H9 (cell line): Measurements from ENCODE around the gene NFILZ. TPM values are rescaled to one million over a fixed set of nuclear protein-coding genes. Genes with fewer than 3 reads are reported as not detected.

Experiments used
- DNase-seq: peaks from one replicate; pipeline ENCODE4 v3.0.0-alpha.2; 2017
- H2AFZ ChIP-seq: one replicate; pipeline ENCODE4 v1.6.1; 2013; ENCODE audit warnings: mild to moderate bottlenecking, low read length, control low read depth, moderate library complexity
- H2AK5ac ChIP-seq: 2 replicates; pipeline ENCODE4 v1.6.1; 2013; ENCODE audit warnings: low read length, control low read depth, mixed read lengths; ENCODE audit not compliant: insufficient read length
- H2BK120ac ChIP-seq: one replicate; pipeline ENCODE4 v1.6.1; 2013; ENCODE audit warnings: low read depth, mild to moderate bottlenecking, low read length, control low read depth, inconsistent platforms; ENCODE audit not compliant: poor library complexity, severe bottlenecking
- H2BK12ac ChIP-seq: 2 replicates; pipeline ENCODE4 v1.6.1; 2013; ENCODE audit warnings: low read length, control low read depth, mixed read lengths, low read depth; ENCODE audit not compliant: insufficient read length
- H2BK15ac ChIP-seq: 2 replicates; pipeline ENCODE4 v1.6.1; 2013; ENCODE audit warnings: low read depth, low read length, control low read depth
- H2BK20ac ChIP-seq: one replicate; pipeline ENCODE4 v1.6.1; 2013; ENCODE audit warnings: low read depth, mild to moderate bottlenecking, low read length, control low read depth, inconsistent platforms; ENCODE audit not compliant: poor library complexity, severe bottlenecking
- H2BK5ac ChIP-seq: 2 replicates; pipeline ENCODE4 v1.6.1; 2013; ENCODE audit warnings: low read length, control low read depth, mixed read lengths; ENCODE audit not compliant: insufficient read length
- H3K14ac ChIP-seq: 2 replicates; pipeline ENCODE4 v1.6.1; 2013; ENCODE audit warnings: low read length, control low read depth; ENCODE audit not compliant: insufficient read depth
- H3K18ac ChIP-seq: 2 replicates; pipeline ENCODE4 v1.6.1; 2013; ENCODE audit warnings: low read depth, mild to moderate bottlenecking, mixed read lengths, low read length, control low read depth; ENCODE audit not compliant: insufficient read length
- H3K23ac ChIP-seq: 2 replicates; pipeline ENCODE4 v1.6.1; 2013; ENCODE audit warnings: low read length, control low read depth, mixed read lengths, low read depth; ENCODE audit not compliant: insufficient read length
- H3K23me2 ChIP-seq: 2 replicates; pipeline ENCODE4 v1.6.1; 2013; ENCODE audit warnings: low read depth, mild to moderate bottlenecking, mixed read lengths, low read length, control low read depth; ENCODE audit not compliant: insufficient read length, poor library complexity, severe bottlenecking
- H3K27ac ChIP-seq: 2 replicates; pipeline ENCODE4 v1.5.1; 2013; ENCODE audit warnings: low read length, control low read depth, mixed read lengths, low read depth; ENCODE audit not compliant: insufficient read length
- H3K27me3 ChIP-seq: 2 replicates; pipeline ENCODE4 v1.6.1; 2013; ENCODE audit warnings: low read length, control low read depth, inconsistent platforms; ENCODE audit not compliant: insufficient read depth
- H3K4ac ChIP-seq: 2 replicates; pipeline ENCODE4 v1.6.1; 2013; ENCODE audit warnings: low read depth, mild to moderate bottlenecking, control low read depth, inconsistent platforms, low read length, moderate library complexity
- H3K4me1 ChIP-seq: 2 replicates; pipeline ENCODE4 v1.6.1; 2013; ENCODE audit warnings: low read length, control low read depth, inconsistent platforms; ENCODE audit not compliant: insufficient read depth
- H3K4me2 ChIP-seq: 2 replicates; pipeline ENCODE4 v1.6.1; 2013; ENCODE audit warnings: low read length, control low read depth, mixed read lengths; ENCODE audit not compliant: insufficient read length, insufficient read depth
- H3K56ac ChIP-seq: 2 replicates; pipeline ENCODE4 v1.6.1; 2013; ENCODE audit warnings: low read depth, mild to moderate bottlenecking, mixed read lengths, low read length, control low read depth; ENCODE audit not compliant: insufficient read length
- H3K79me1 ChIP-seq: 2 replicates; pipeline ENCODE4 v1.6.1; 2013; ENCODE audit warnings: low read depth, mild to moderate bottlenecking, moderate library complexity, low read length, control low read depth, inconsistent platforms; ENCODE audit not compliant: insufficient read depth, poor library complexity, severe bottlenecking
- H3K79me2 ChIP-seq: 2 replicates; pipeline ENCODE4 v1.6.1; 2013; ENCODE audit warnings: low read length, control low read depth, inconsistent platforms; ENCODE audit not compliant: insufficient read depth
- H3K9ac ChIP-seq: 2 replicates; pipeline ENCODE4 v1.6.1; 2013; ENCODE audit warnings: low read length, control low read depth, mixed read lengths; ENCODE audit not compliant: insufficient read length; ENCODE audit errors: extremely low read depth
- H3K9me3 ChIP-seq: one replicate; pipeline ENCODE4 v1.6.1; 2013; ENCODE audit warnings: low read depth, low read length, inconsistent platforms; ENCODE audit not compliant: control insufficient read depth
- H3T11ph ChIP-seq: one replicate; pipeline ENCODE4 v1.6.1; 2013; ENCODE audit warnings: mild to moderate bottlenecking, low read length, control low read depth, inconsistent platforms
- H4K20me1 ChIP-seq: one replicate; pipeline ENCODE4 v1.6.1; 2013; ENCODE audit not compliant: control insufficient read depth, insufficient read length, insufficient read depth
- H4K5ac ChIP-seq: 2 replicates; pipeline ENCODE4 v1.6.1; 2013; ENCODE audit warnings: low read depth, mild to moderate bottlenecking, mixed read lengths, low read length, control low read depth; ENCODE audit not compliant: insufficient read length
- H4K8ac ChIP-seq: replicated peaks from 2 replicates; pipeline ENCODE4 v1.6.1; 2013; ENCODE audit warnings: low read length, control low read depth, mixed read lengths, low read depth; ENCODE audit not compliant: insufficient read length
- H4K91ac ChIP-seq: 2 replicates; pipeline ENCODE4 v1.6.1; 2013; ENCODE audit warnings: low read depth, mild to moderate bottlenecking, moderate library complexity, mixed read lengths, low read length, control low read depth; ENCODE audit not compliant: insufficient read length
- H3K27ac Mint-ChIP-seq, 3 experiments: 2 replicates in 2 of 3; 3 replicates in 1 of 3; pipeline ENCODE4 v1.8.0; 2020 to 2021; ENCODE audit warnings: mixed read lengths in 3 of 3, mild to moderate bottlenecking in 1 of 3, moderate library complexity in 1 of 3
- H3K27me3 Mint-ChIP-seq: 2 replicates; pipeline ENCODE4 v1.8.0; 2021; ENCODE audit warnings: low read depth, mild to moderate bottlenecking, moderate library complexity, mixed read lengths
- H3K36me3 Mint-ChIP-seq, 3 experiments: 2 replicates in 2 of 3; 3 replicates in 1 of 3; pipeline ENCODE4 v1.8.0; 2020 to 2021; ENCODE audit warnings: low read depth in 3 of 3, mixed read lengths in 3 of 3; ENCODE audit not compliant: insufficient read depth in 1 of 3
- H3K4me1 Mint-ChIP-seq, 2 experiments: 2 replicates each; pipeline ENCODE4 v1.8.0; 2020; ENCODE audit warnings: mixed read lengths in 2 of 2
- H3K4me3 Mint-ChIP-seq, 2 experiments: 2 replicates in 1 of 2; 3 replicates in 1 of 2; pipeline ENCODE4 v1.8.0; 2020 to 2021; ENCODE audit warnings: mild to moderate bottlenecking in 2 of 2, mixed read lengths in 2 of 2, moderate library complexity in 1 of 2
- H3K9me3 Mint-ChIP-seq, 2 experiments: 2 replicates in 1 of 2; 3 replicates in 1 of 2; pipeline ENCODE4 v1.8.0; 2020; ENCODE audit warnings: mild to moderate bottlenecking in 2 of 2, mixed read lengths in 2 of 2, moderate library complexity in 1 of 2
- CTCF ChIP-seq: fragments of 200-600 bp; sonication (generic); conservative IDR thresholded peaks from 3 replicates; pipeline ENCODE4 v1.8.0; 2021; ENCODE audit warnings: antibody characterized with exemption, mild to moderate bottlenecking
- WGBS: extraction: QIAGEN DNeasy Blood & Tissue Kit; methylation state at CpG from one replicate; pipeline ENCODE4 v1.1.7; 2013; ENCODE audit warnings: missing lambda C conversion rate, low lambda C conversion rate, mixed read lengths; ENCODE audit not compliant: insufficient read length; ENCODE audit errors: extremely low coverage; 5-methylcytosine and 5-hydroxymethylcytosine counted together
- total RNA-seq: library from RNA; stranded (reverse); gene quantifications from 2 replicates; pipeline ENCODE4 v1.2.1, GENCODE V29; 2021

NFILZ gene
- total RNA-seq, 1 experiment from 2014 or later: not detected

- Histone ChIP-seq H3K18ac (peak within 1 kb of the TSS; percentile 41), H3K79me1 (no peaks in the 10 kb centered on the region), H2BK120ac (no peak within 1 kb of the TSS), H2AK5ac (no peak within 1 kb of the TSS), H3K9me3 (no peaks in the 10 kb centered on the region), H3K23ac (no peak within 1 kb of the TSS), H3K56ac (peak within 1 kb of the TSS; percentile 5), H3T11ph (no peak within 1 kb of the TSS), H2AFZ (no peak within 1 kb of the TSS), H2BK15ac (no peak within 1 kb of the TSS), H3K4me2 (peak within 1 kb of the TSS; percentile 90), H3K23me2 (peaks cover 8% of the 10 kb centered on the region), H4K91ac (no peak within 1 kb of the TSS), H3K4me1 (peaks cover 6% of the 10 kb centered on the region), H4K5ac (no peak within 1 kb of the TSS), H3K4ac (no peak within 1 kb of the TSS), H3K27ac (peak within 1 kb of the TSS; percentile 2), H4K8ac (no peak within 1 kb of the TSS), H2BK12ac (no peak within 1 kb of the TSS), H3K9ac (peak within 1 kb of the TSS; percentile 40), H4K20me1 (no peaks in the 10 kb centered on the region), H3K79me2 (no peaks in the 10 kb centered on the region), H3K27me3 (no peaks in the 10 kb centered on the region), H3K14ac (peak within 1 kb of the TSS; percentile 51; the same call in 1 of the 2 replicates), H2BK5ac (no peak within 1 kb of the TSS), H2BK20ac (no peak within 1 kb of the TSS)
- peak within 1 kb of the TSS; percentile 88 to 93 for H3K4me3 Mint-ChIP-seq
- peak; percentile 48 for DNase-seq
- no CpG with 5 or more reads among the region's 74 CpGs for WGBS
- H3K9me3 Mint-ChIP-seq: no peaks in the 10 kb centered on the region; a peak in 2 of 5 replicates
- peak within 1 kb of the TSS; percentile 89 to 97 (median 92) for H3K27ac Mint-ChIP-seq
- H3K4me1 Mint-ChIP-seq: peaks cover 33 to 47% of the 10 kb centered on the region in 2 experiments
- H3K27me3 Mint-ChIP-seq: no peaks in the 10 kb centered on the region
- peaks cover 3 to 16% (median 10%) of the 10 kb centered on the region in 3 experiments; a peak in 6 of 7 replicates for H3K36me3 Mint-ChIP-seq
- TF ChIP-seq CTCF: no peak
These were observed 20.1 kb upstream of the NFILZ start, which contains the start of gene ADAMTS10 for GRCh38 chr19:8610041-8610935. ADAMTS10 (minus strand) TSS chr19:8610715; CDS start chr19:8605710, 5,005 bp downstream.
